T-helper 2 cell (primary cell): ENCODE measurements around the gene CACNA1C.
"Not testable (repeated sequence)": the region's sequence is repeated elsewhere in the genome, so short reads cannot be mapped to it uniquely, and the experiment has no call there.

Experiments
- DNase-seq, 5 experiments: peaks; one replicate each; pipeline versions ENCODE4 v3.0.0 to v3.0.0-alpha.2; 2012 to 2022

Gene CACNA1C

GRCh38 chr12:2461645-2462044 is 408.9 kb downstream of the CACNA1C start:
- DNase-seq = no peak

GRCh38 chr12:2462087-2462486 is 409.3 kb downstream of the CACNA1C start:
- DNase-seq = no peak

DNA sequence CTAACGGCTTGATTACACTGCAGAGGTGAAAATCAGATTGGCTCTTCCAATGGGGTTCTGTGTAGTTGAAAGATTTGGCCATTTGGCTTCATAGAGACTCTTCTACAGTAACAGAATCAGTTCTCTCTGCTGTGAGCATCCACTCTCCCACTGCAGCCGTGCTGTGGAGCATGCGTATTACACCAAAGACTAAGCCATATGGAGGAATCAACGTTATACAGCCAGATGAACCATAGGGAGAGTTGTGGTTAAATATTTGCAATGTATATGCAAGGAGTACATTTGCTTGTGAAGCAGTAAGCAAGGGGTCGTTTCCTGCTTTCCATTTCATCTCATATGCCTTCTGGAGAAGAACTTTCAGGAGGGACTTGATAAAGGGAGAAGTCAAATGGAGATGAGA is 410.9 kb downstream of the CACNA1C start:
- no peak for DNase-seq

DNA sequence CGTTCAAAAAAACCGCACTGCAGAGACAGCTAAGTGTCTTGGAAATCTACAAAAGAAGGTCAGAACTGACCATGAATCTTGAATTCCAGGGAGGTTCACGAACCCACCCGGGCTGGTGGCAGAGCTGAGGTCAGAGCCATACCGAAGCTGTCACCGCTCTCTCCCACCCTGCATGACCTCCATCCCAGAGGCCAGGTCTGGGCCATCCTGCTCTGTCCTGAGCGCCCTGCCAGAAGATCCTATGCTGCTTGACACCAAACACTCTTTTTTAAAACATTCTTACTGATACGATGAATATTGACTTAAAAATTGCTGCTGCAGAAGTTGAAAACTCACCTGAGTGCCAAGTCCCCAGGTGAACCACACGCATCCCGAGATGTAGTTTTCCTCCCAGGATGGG is 412.9 kb downstream of the CACNA1C start:
- no peak for DNase-seq

- no peak for DNase-seq
These were observed 413.4 kb downstream of the CACNA1C start for GRCh38 chr12:2466211-2466610.

DNA sequence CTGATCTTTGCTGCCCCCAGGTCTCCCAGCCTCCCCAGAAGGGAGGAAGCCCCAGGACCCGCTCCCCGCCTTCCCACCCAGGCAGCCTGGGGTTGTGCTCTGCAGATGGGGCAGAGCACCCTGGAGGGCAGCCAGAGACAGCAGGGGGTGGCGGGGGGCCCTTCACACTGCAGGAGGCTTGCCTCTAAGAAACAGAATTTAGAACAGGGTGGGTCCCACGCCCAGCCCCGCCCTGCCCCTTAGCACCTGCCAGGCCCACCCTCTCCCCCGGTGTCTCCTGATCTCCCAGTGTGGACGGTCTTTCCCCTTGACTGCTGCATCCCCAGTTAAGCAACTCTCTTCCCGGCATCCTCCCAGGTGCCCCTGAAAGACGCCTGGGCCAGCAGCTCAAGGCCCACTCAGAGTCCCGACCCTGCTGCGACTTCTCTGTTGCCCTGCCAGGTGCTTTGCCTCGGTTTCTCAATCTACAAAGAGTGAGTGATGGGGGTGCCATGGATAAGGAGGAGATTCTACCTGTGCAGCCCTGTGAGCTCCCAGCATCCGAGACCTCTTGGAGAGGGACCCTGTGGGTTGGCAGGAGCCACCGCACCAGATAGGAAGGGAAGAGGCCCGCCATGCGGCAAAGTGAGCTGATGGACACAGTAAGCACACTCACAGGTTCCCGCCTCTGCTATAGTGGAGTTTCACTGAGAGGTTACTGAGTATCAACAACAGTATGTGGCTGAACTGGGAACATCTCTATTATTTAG is 414.8 kb downstream of the CACNA1C start:
- DNase-seq = no peak

- no peak for DNase-seq
These were observed 423.2 kb downstream of the CACNA1C start for GRCh38 chr12:2475984-2476383.

DNA sequence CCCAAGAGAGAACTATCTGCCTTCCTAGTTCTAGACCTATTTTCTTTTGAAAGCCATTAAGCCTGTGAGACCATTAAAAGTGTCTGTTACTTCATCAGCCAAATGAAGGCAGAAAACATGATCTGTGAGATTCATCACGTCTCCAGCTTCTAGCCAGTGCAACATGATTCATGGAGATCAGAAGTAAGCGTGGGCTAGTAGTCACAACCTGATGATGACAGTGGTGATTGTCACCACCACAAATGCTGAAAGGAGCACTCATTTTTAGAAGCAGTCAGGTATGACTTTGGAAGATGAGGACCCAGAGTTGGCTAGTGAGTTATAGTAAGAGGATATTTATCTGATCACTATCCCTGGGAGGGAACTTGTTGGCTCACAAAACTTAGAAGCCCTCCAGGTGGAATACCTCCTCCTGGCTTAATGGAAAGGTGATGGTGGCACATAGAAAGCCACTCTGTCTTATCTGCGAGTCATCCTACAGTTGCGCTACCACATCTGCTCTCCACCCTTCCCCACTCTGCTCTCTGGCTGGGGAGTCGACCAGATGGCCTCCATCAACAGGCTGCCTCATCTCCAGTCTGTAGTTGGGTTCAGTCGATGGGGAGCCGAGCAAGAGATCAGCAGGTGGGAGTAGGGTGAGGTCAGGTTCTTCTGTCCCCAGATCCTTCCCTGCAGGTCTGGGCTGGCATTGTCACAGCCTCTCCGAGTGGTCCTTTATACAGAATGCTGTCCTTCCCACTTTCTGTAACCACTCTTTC is 424.4 kb downstream of the CACNA1C start:
- DNase-seq = no peak

DNA sequence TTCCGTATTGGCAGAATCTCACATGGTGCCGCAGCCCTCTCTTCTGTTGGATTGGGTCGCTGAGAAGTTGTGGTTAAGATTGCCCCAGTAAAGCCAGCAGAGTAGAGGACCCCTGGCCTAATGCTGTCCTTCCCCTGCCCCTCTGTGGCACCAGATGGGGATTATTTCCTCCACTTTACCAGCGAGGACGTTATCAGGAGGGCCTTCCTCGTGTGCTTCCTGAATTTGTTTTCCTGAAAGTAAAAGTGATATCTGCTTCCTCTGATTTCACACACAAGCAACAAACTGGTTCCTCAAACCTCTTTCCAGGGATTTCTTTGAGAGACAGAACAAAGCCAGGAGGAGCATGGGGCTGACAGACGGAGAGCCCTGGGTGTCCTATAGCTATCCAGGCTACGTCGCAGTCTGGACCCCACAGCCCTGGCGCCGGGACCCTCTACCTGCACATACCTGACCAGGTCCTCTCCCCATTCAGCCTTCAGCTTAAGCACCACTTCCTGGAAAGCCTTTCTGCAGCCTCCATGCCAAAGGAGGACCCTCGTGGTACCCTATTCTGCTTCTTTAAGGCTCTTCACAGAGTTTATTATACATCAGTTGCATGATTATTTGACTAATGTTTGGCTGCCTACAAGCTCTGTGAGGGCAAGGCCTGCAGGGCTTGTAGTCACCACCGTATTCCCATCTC is 427.2 kb downstream of the CACNA1C start:
- DNase-seq = no peak

DNA sequence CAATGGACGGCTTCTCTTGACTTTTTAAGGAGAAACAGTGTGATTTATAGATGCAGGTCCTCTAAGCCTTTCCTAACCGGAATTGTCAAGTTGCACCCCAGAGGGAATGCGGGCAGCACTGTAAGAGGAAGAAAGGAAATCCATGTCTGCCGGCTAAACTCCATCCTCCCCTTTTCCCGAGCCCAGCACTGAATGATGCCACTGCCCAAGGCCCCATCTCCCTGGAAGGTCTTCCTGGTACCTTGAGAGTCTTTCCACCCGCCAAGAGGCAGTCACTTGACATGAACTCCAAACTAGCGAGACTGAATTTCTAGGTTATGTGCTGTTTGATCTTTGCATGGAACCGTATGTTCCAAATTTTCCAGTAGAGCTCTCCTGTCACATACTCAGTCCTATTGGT is 428.6 kb downstream of the CACNA1C start:
- no peak for DNase-seq

GRCh38 chr12:2481951-2482350 is 429.2 kb downstream of the CACNA1C start:
- DNase-seq = no peak

GRCh38 chr12:2482938-2483660 is 430.3 kb downstream of the CACNA1C start:
- DNase-seq = no peak

DNA sequence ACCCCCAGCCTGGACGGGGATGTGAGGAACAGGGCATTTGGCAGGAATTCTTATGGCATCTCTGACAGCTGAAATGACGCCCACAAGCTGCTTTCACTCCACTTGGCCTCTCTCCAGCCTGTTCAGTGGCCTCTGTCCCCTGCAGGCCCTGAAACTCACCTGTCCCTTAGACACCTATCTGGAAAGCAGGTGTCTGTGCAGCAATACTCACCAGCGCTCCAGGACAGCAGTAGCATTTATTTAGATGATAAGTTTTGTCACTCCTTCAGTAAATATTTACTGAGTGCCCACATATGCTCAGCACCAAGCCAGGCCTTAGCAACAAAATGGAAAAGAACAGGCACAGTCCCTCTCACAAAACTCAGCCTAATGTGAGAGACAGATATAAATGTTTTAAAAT is 430.9 kb downstream of the CACNA1C start:
- no peak for DNase-seq

DNA sequence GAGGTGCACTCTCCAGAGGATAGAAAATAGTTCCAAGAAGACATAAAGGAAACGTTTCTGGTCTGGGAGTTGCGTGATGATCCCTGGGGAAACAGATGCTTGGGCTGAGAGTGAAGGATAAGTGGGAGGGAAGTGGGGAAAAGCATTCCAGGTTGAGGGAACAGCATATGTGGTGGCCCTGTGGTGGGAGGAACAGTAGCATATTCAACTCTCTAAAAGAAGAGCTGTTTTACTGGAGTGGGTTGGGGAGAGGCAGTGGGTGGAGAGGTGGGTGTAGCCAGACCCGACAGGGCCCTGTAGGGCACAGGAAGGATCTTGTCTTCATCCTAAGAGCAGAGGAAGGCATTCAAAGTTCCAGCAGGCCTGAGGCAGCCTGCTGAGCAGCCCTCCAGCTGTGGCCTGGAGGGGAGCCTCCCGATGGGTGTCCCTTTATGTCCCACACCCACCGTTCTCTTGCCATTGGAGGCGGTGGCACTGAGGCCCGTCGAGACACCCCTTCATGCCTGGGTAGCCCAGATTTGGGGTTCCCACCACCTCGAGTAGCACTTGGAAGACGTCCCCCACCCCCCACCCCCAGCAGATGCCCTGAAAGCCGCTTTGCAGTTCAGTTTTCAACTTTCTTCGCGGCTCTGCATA is 431.5 kb downstream of the CACNA1C start:
- no peak for DNase-seq

DNA sequence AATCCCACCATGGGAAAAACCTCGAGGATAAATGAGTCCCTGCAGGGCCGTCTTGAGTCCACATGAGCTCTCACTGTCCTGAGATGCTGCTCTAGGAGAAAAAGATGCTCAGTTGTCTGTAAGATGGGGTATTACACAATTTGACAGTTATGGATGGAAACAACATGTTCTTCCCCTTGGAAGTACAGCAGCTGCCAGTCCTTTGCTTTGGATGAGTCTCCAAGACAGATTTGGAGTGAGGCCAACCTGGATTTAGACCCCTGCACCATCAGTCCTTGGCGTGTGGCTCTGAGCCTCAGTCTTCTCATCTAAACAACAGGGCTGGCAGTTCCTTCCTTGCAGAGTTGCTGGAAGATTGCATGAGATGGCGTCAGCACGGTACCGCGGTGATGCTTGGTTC is 432.9 kb downstream of the CACNA1C start:
- no peak for DNase-seq

- no peak for DNase-seq
These were observed 434.0 kb downstream of the CACNA1C start for GRCh38 chr12:2486796-2487195.

GRCh38 chr12:2487278-2487677 is 434.5 kb downstream of the CACNA1C start:
- no peak for DNase-seq

DNA sequence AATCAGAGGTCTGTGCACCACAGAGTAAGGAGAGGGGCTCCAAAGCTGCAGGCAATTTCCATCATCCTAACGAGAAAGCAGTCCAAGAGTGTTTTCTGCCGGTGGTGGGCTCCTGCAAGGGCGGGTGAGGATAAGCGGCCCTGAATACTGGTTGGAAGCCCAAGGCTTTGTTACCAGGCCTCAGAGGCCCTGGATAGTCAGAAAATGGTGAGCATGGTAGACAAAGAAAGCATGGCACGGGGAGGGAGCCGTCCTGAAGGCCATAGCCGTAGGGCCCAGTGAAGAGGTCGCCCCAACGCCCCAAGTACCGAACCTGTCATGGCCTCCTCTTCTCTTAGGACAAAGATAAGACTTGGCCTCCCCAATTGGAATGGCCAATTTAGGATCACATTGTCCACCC is 435.3 kb downstream of the CACNA1C start:
- DNase-seq = no peak

DNA sequence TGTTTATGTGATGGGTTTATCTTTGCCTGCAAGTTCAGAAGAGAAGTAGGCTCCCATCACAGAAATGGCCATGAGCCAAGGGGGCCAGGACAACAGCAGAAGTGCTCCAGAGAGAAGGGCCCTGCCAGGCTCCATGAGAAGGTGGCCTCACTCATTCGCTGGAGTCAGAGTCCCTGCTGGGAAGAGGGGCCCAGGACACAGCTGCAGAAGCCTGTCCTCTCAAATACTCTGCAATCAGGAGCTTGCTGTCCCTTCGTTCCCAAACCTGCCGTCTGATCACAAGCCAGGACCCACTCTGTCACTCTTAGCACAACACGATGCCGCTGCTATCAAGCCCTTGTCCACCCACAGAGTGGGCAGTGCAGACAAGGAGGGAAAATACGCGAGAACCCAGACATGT is 435.8 kb downstream of the CACNA1C start:
- DNase-seq = no peak

GRCh38 chr12:2489275-2489674 is 436.5 kb downstream of the CACNA1C start:
- DNase-seq = no peak

GRCh38 chr12:2490831-2491230 is 438.0 kb downstream of the CACNA1C start:
- no peak for DNase-seq

DNA sequence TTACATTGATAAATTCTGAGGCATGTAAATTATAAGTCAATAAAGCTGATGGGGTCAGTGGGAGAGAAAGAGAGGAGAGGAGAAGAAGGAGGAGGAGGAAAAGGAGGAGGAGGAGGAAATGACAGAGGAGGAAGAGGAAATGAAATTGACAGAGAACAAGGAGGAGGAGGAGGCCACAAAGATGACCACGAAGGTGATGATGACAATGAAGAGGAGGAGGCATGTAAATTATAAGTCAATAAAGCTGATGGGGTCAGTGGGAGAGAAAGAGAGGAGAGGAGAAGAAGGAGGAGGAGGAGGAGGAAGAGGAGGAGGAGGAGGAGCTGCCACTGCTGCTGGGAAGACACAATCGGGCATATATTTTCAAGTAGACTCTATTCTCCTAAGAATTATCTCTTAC is 438.6 kb downstream of the CACNA1C start:
- DNase-seq = not testable (repeated sequence)

GRCh38 chr12:2492236-2492635 is 439.4 kb downstream of the CACNA1C start:
- no peak for DNase-seq
